ENCODE results near the gene MYO1E.

The MYO1E gene

GRCh38 chr15:59313641-59314332 lies 58.9 kb downstream of the MYO1E start:
- DNase-seq = peak; percentile 76

GRCh38 chr15:59312205-59312604 lies 60.5 kb downstream of the MYO1E start:
- DNase-seq = no peak

GRCh38 chr15:59311195-59311594 lies 61.5 kb downstream of the MYO1E start:
- DNase-seq = no peak

- no peak for DNase-seq
Observed at GRCh38 chr15:59309405-59309804, 63.3 kb downstream of the MYO1E start.

- DNase-seq = no peak
Observed at GRCh38 chr15:59307165-59307537, 65.5 kb downstream of the MYO1E start.

GRCh38 chr15:59306520-59307164 lies 66.0 kb downstream of the MYO1E start:
- DNase-seq = no peak

GRCh38 chr15:59304807-59305206 lies 67.9 kb downstream of the MYO1E start:
- DNase-seq = no peak

GRCh38 chr15:59304034-59304795 lies 68.5 kb downstream of the MYO1E start:
- no peak for DNase-seq

GRCh38 chr15:59303633-59304032 lies 69.0 kb downstream of the MYO1E start:
- no peak for DNase-seq

- no peak for DNase-seq
Observed at GRCh38 chr15:59303136-59303535, 69.5 kb downstream of the MYO1E start.

GRCh38 chr15:59301527-59301926 lies 71.1 kb downstream of the MYO1E start:
- no peak for DNase-seq

GRCh38 chr15:59300618-59301139 lies 72.0 kb downstream of the MYO1E start:
- no peak for DNase-seq

GRCh38 chr15:59299929-59300617 lies 72.6 kb downstream of the MYO1E start:
- no peak for DNase-seq

GRCh38 chr15:59298854-59299250 lies 73.8 kb downstream of the MYO1E start:
- no peak for DNase-seq

GRCh38 chr15:59298225-59298853 lies 74.3 kb downstream of the MYO1E start:
- DNase-seq = no peak

- DNase-seq = no peak
Observed at GRCh38 chr15:59296181-59296617, 76.5 kb downstream of the MYO1E start.

- DNase-seq = peak; percentile 60
Observed at GRCh38 chr15:59295261-59296001, 77.2 kb downstream of the MYO1E start.

GRCh38 chr15:59294574-59295260 lies 78.0 kb downstream of the MYO1E start:
- DNase-seq = no peak

GRCh38 chr15:59292442-59293151 lies 80.1 kb downstream of the MYO1E start:
- DNase-seq = no peak

- DNase-seq = no peak
Observed at GRCh38 chr15:59291213-59291549, 81.5 kb downstream of the MYO1E start.

All from NCI-H2171 treated with DMSO at 0.1 percent for 48 hours (cell line).